B cell (primary cell): ENCODE data around the gene HYI. TPM values are rescaled to one million over a fixed set of nuclear protein-coding genes. Genes with fewer than 3 reads are reported as not detected.

Experiments used
- ATAC-seq: fragments of 200-7000 bp; cut with Tn5 transposase; one replicate; pipeline ENCODE4 v1.10.0; 2021; ENCODE audit warnings: low read depth, mild to moderate bottlenecking, moderate number of reproducible peaks, moderate library complexity
- CTCF ChIA-PET: fragments of 350-600 bp; sonication (Branson Sonifier 250); formaldehyde crosslinking; loops from one replicate; lab custom pipeline; 2021; ENCODE audit warnings: antibody characterized with exemption, inconsistent platforms; lab: Charles Lee
- POLR2A ChIA-PET: fragments of 350-600 bp; sonication (Branson Sonifier 250); formaldehyde crosslinking; loops from one replicate; lab custom pipeline; 2021; ENCODE audit warnings: antibody characterized with exemption; lab: Charles Lee
- DNase-seq: peaks from one replicate; pipeline ENCODE4 v3.0.0; 2013
- H2AFZ ChIP-seq: 2 replicates; pipeline ENCODE4 v1.6.1; 2012; ENCODE audit warnings: mild to moderate bottlenecking, low read depth, low read length; ENCODE audit not compliant: insufficient read depth, poor library complexity, severe bottlenecking
- H3K27ac ChIP-seq, 2 donors: 1 replicate in 1 of 2; 2 replicates in 1 of 2; pipeline ENCODE4 v1.5.1; 2012 to 2013; ENCODE audit warnings: low read length in 2 of 2, mild to moderate bottlenecking in 2 of 2, moderate library complexity in 1 of 2
- H3K27me3 ChIP-seq, 4 experiments: fragments of 200-600 bp in 1 of 4; sonication (generic) in 1 of 4; replicated peaks in 1 of 4; 1 replicate in 2 of 4; 2 replicates in 2 of 4; pipeline versions ENCODE4 v1.6.1 to v1.7.0; 2013 to 2016; ENCODE audit warnings: low read length in 3 of 4, mild to moderate bottlenecking in 2 of 4, mixed read lengths in 1 of 4, moderate library complexity in 1 of 4; ENCODE audit not compliant: insufficient read depth in 4 of 4, control insufficient read depth in 3 of 4; ENCODE audit errors: control extremely low read depth in 1 of 4
- H3K36me3 ChIP-seq, 2 experiments: replicated peaks in 1 of 2; 1 replicate in 1 of 2; 2 replicates in 1 of 2; pipeline versions ENCODE4 v1.6.1 to v1.7.1; 2013; ENCODE audit warnings: low read length in 1 of 2; ENCODE audit not compliant: insufficient read depth in 2 of 2, control insufficient read depth in 1 of 2; ENCODE audit errors: control extremely low read depth in 1 of 2, extremely low read depth in 1 of 2
- H3K4me1 ChIP-seq, 2 donors: fragments of 200-600 bp in 1 of 2; sonication (generic) in 1 of 2; 1 replicate in 1 of 2; 2 replicates in 1 of 2; pipeline versions ENCODE4 v1.5.1 to v1.6.1; 2013 to 2017; ENCODE audit warnings: low read length in 2 of 2; ENCODE audit not compliant: control insufficient read depth in 2 of 2, insufficient read depth in 2 of 2
- H3K4me2 ChIP-seq: replicated peaks from 2 replicates; pipeline ENCODE3; 2012; ENCODE audit warnings: mild to moderate bottlenecking, low read depth, low read length; ENCODE audit not compliant: poor library complexity, severe bottlenecking
- H3K4me3 ChIP-seq, 5 experiments: fragments of 200-600 bp in 1 of 5; sonication (generic) in 1 of 5; 1 replicate in 3 of 5; 2 replicates in 2 of 5; pipeline versions ENCODE4 v1.5.1 to v1.7.0; 2011 to 2016; ENCODE audit warnings: low read length in 4 of 5, mild to moderate bottlenecking in 4 of 5, low read depth in 2 of 5, control low read depth in 1 of 5, moderate library complexity in 1 of 5; ENCODE audit not compliant: insufficient read depth in 1 of 5; ENCODE audit errors: control extremely low read depth in 1 of 5, extremely low read depth in 1 of 5
- H3K79me2 ChIP-seq: fragments of 200-600 bp; sonication (generic); one replicate; pipeline ENCODE4 v1.6.0; 2016; ENCODE audit warnings: low read length; ENCODE audit not compliant: control insufficient read depth, insufficient read depth
- H3K9ac ChIP-seq: fragments of 200-600 bp; sonication (generic); 2 replicates; pipeline ENCODE4 v1.6.1; 2017; ENCODE audit warnings: mild to moderate bottlenecking, low read length, moderate library complexity
- H3K9me3 ChIP-seq, 3 donors: one replicate each; pipeline versions ENCODE4 v1.6.1 to v1.7.1; 2013; ENCODE audit warnings: low read length in 2 of 3; ENCODE audit not compliant: control insufficient read depth in 2 of 3, insufficient read depth in 1 of 3; ENCODE audit errors: control extremely low read depth in 1 of 3
- H4K20me1 ChIP-seq: 2 replicates; pipeline ENCODE4 v1.6.0; 2012; ENCODE audit warnings: mild to moderate bottlenecking, low read length; ENCODE audit not compliant: insufficient read depth, control insufficient read depth, poor library complexity, severe bottlenecking
- H3K27ac Mint-ChIP-seq: one replicate; pipeline ENCODE4 v1.8.0; 2021; ENCODE audit warnings: mixed read lengths
- H3K27me3 Mint-ChIP-seq: one replicate; pipeline ENCODE4 v1.8.0; 2021; ENCODE audit warnings: mixed read lengths
- H3K4me1 Mint-ChIP-seq: one replicate; pipeline ENCODE4 v1.8.0; 2021; ENCODE audit warnings: mixed read lengths
- H3K4me3 Mint-ChIP-seq: one replicate; pipeline ENCODE4 v1.8.0; 2021; ENCODE audit warnings: mixed read lengths
- H3K9me3 Mint-ChIP-seq: one replicate; pipeline ENCODE4 v1.8.0; 2022; ENCODE audit warnings: mixed read lengths; ENCODE audit not compliant: insufficient read depth
- CTCF ChIP-seq: fragments of 200-600 bp; IDR thresholded peaks from one replicate; pipeline ENCODE4 v1.8.0; 2022; ENCODE audit warnings: antibody characterized with exemption, mild to moderate bottlenecking
- EZH2 ChIP-seq: IDR thresholded peaks from 2 replicates; pipeline ENCODE4 v1.6.1; 2012; ENCODE audit warnings: borderline replicate concordance, low read depth, mild to moderate bottlenecking, moderate library complexity, low read length; ENCODE audit not compliant: insufficient read depth, poor library complexity, severe bottlenecking
- WGBS: methylation state at CpG from one replicate; pipeline ENCODE4 v1.1.5; 2013; ENCODE audit warnings: missing lambda C conversion rate; ENCODE audit not compliant: insufficient coverage; 5-methylcytosine and 5-hydroxymethylcytosine counted together
- intact Hi-C: fragments of 100-400 bp; cut with micrococcal nuclease; formaldehyde crosslinking; loops from one replicate; pipeline ENCODE4 v1.10.0; 2022
- polyA plus RNA-seq: library from polyadenylated mRNA; depleted of rRNA; stranded (reverse); fragments of >200 nt; gene quantifications from 2 replicates; pipeline ENCODE4 v1.2.3, GENCODE V29; 2012
- total RNA-seq, 2 donors: library from RNA; stranded (reverse); fragments of 120-200 nt in 1 of 2; gene quantifications; 1 replicate in 1 of 2; 2 replicates in 1 of 2; pipeline versions ENCODE4 v1.2.3 to v1.2.4, GENCODE V29; 2013 to 2022

Gene HYI
- total and polyA plus RNA-seq, 2 donors (not counting 1 experiment from before 2014, with no cell fraction given), result 21.0 to 26.5 TPM

DNA sequence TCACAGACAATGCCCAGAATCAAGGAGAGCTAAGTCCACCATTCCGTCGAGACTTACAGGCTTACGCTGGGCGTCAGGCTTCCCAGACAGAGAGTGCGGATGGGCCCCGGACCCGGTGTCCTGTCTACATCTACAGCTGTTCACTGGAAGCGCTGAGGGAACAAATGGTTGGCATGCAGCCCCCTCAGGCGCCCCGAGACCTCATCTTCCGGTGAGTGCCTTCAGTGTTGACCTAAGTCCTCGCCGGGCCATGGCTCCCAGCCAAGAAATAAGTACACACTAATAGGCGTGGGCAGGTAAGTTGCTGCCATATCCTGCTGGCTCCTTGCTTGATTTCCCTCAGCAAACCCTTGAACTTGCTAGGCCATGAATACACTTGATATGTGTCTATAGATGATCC is 26.2 kb downstream of the HYI start:
- no peaks in the 10 kb centered on the region for H3K79me2 ChIP-seq
- ATAC-seq (no peak), DNase-seq (no peak)
- no peaks in the 10 kb centered on the region for H3K9me3 ChIP-seq
- no peak overlapping the region for H3K9ac ChIP-seq
- Mint-ChIP-seq H3K9me3 (no peaks in the 10 kb centered on the region), H3K4me3 (no peak overlapping the region), H3K4me1 (no peaks in the 10 kb centered on the region), H3K27ac (no peak overlapping the region), H3K27me3 (no peaks in the 10 kb centered on the region)
- H3K27me3 ChIP-seq, result no peaks in the 10 kb centered on the region
- no peak overlapping the region for H2AFZ ChIP-seq
- CTCF ChIA-PET, result interaction anchor here (1.2 kb wide), 1 partner anchor 201 kb away, joined by 4 read pairs; no protein-coding TSS in a partner anchor
- H3K4me2 ChIP-seq, result no peak overlapping the region
- 98% methylated on average over 13 of the region's 14 CpGs for WGBS
- intact Hi-C loops, result no loop called here
- H3K27ac ChIP-seq, result no peak overlapping the region
- H3K36me3 ChIP-seq, result peaks cover 0 to 89% of the 10 kb centered on the region in 2 experiments
- POLR2A ChIA-PET, result no interaction called here
- TF ChIP-seq EZH2 (no peak), CTCF (no peak)
- H3K4me1 ChIP-seq, result no peaks in the 10 kb centered on the region
- no peaks in the 10 kb centered on the region for H4K20me1 ChIP-seq
- no peak overlapping the region for H3K4me3 ChIP-seq

DNA sequence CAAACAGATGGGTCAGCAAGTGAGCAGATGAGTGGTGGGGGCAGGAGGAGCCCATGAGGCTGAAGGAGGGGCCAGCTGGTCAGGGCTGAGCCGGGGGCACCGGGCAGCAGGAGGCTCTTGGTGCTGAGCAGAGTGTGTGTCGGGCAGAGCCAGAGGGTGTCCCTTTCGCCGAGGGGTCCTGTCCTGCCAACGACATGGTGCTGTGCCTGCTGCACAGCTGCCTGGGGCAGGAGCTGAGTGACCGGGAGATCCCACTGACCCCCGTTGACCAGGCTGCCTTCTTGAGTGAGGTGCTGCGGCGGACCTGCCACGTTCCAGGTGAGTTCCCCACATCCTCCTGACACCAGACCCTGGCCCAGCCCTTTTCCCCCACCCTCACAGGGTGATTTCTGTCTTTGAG is 27.5 kb downstream of the HYI start:
- no peak overlapping the region for H2AFZ ChIP-seq
- Mint-ChIP-seq H3K4me1 (no peaks in the 10 kb centered on the region), H3K4me3 (no peak overlapping the region), H3K27me3 (no peaks in the 10 kb centered on the region), H3K27ac (no peak overlapping the region), H3K9me3 (no peaks in the 10 kb centered on the region)
- H3K27me3 ChIP-seq, result no peaks in the 10 kb centered on the region
- ATAC-seq, result no peak
- no peaks in the 10 kb centered on the region for H4K20me1 ChIP-seq
- no peak overlapping the region for H3K9ac ChIP-seq
- TF ChIP-seq EZH2 (no peak), CTCF (no peak)
- H3K4me3 ChIP-seq, result no peak overlapping the region
- no peak for DNase-seq
- H3K79me2 ChIP-seq, result no peaks in the 10 kb centered on the region
- H3K4me1 ChIP-seq, result no peaks in the 10 kb centered on the region
- no peak overlapping the region for H3K4me2 ChIP-seq
- H3K27ac ChIP-seq, result no peak overlapping the region
- H3K9me3 ChIP-seq, result no peaks in the 10 kb centered on the region
- CTCF ChIA-PET, result no interaction called here
- POLR2A ChIA-PET, result interaction anchor here (0.5 to 1.1 kb wide), 2 partner anchors 59 to 502 kb away, joined by 3 to 5 read pairs; no protein-coding TSS in a partner anchor
- 93% methylated on average over 11 of the region's 11 CpGs for WGBS
- H3K36me3 ChIP-seq, result peaks cover 0 to 88% of the 10 kb centered on the region in 2 experiments
- intact Hi-C loops, result no loop called here
